HG02973 (cell line): ENCODE results near the gene PRR19.
"Not testable (repeated sequence)": the region's sequence is repeated elsewhere in the genome, so short reads cannot be mapped to it uniquely, and the experiment has no call there.

Experiments
- ATAC-seq: cut with Tn5 transposase; IDR thresholded peaks from one replicate; pipeline ENCODE4 v1.9.1; 2021; ENCODE audit warnings: moderate library complexity; ENCODE audit not compliant: unreplicated experiment

Gene PRR19, protein sequence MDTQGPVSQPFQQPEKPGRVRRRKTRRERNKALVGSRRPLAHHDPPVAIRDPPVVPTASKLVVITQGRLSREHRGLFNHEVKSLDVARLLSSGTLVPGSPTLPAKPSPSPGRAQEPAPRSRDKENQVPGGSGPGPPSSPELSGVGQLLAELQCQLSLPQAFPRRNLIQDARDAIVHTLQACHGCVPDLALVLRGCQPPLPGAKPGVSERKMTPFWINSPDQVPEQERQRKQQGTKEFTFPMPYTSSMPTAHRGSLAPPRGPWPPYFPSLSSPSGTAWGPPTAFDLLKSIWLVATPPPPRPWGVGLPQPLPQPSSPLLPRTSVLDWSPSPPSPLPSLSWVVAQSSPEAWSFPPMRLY

DNA sequence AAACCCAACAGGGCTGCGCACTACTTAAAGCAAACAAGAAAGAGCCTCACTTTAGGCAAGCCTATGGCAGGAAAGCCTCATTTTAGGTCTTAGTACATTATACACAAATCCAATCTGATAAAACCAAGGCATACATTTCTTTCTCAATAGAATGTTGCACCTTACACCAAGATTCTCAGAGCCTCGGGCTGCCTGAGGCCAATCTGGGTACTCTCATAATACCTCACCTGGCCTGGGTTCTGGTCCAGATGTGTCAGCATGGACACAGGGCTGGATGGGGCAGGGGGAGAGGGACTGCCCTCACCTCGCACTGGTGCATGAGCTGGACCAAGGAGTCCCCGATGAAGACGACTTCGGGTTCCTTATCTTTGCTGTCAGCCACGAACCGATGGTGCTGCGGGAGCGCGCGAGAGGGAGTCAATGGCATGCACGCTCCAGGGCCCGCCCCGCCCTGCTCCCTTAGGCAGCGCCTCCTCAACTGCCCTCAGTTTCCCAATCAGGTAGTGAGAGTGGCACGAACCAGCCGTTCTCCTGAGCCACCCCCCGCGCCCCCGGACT is at the start of gene PRR19:
PRR19 (plus strand) TSS at position 487 of the 558 bp plus-strand sequence. CDS start 7,453 bp downstream, outside the sequence.
- peak; percentile 5 for ATAC-seq

DNA sequence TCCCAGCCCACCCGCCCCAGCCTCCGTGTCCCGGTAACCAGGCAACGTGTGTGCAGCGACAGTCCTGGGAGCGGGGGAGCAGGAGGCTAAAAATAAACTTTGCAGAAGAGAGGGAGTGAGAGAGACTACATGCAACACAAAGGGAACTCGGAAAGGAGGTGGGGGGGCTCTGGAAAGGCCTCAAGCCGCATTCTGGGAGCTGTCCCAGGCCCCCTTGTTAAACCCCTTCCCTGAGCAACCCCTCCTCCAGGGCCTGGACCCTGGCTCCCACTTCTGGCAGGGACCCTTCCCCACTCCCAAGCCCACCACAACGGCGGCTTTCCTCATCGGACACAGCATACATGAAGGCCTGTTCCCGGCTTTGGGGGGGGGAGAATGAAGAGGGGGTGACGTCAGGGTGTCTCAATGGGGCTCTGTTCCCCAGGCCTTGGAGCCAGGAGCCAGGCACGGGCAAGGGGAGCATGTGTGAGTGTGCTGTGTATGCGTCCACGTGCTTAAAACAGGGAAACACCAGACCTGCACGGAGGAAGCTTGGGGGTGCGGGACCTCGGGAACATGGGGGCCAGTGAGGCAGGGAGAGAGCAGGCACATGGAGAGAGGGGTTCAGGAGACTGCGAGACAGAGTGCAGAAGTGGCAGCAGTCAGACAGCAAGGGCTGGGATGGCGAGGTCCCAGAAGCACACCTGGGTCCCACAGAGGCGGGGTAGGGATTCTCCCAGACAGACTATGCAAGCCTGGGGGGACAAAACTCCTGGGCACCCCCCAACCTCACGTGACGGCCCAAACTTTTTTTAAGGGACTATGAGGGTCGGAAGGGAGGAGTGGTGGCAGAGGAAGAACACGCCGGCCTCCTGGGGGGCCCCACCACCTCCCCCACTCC is 49.3 kb upstream of the PRR19 start:
- ATAC-seq, result no peak

DNA sequence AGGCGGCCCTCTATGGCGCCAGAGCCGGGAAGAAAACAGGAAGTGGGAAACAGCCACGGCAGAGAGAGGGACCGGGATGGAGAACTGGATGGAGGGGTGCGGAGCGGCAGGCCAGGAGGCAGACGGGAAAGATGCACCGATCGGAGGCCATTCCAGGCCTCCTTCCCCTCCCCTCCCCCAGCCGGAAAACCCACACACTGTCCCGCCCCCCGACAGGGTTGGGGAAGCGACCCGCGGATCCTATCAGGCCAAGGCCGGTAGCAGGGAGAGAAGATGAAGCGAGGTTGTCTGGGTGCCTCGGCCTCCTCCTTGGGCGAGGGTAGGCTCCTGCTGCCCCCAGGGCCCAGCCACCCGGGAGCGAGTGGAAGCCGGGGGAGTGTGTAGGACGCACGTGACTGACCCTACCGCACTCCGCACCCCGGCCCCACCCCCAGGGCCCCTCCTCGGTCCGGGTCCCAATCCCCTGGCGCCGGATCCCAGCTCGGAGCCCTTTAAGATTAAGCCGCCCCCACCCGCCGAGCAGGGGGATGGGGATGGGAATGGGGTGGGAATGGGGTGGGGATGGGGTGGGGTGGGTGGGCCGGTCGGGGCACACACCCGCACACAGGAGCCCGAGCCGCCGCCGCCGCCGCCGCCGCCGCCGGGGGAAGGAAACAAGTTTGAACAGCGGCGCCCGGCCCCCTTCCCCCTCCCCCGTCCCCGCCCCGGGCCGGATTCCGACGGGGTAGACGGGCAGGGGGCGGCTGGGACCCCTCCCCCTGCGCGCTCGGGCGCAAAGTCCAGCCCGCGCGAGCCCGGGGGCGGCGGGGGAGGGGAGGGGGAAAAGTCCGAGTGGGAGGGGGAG is 48.5 kb upstream of the PRR19 start:
- ATAC-seq, result no peak

DNA sequence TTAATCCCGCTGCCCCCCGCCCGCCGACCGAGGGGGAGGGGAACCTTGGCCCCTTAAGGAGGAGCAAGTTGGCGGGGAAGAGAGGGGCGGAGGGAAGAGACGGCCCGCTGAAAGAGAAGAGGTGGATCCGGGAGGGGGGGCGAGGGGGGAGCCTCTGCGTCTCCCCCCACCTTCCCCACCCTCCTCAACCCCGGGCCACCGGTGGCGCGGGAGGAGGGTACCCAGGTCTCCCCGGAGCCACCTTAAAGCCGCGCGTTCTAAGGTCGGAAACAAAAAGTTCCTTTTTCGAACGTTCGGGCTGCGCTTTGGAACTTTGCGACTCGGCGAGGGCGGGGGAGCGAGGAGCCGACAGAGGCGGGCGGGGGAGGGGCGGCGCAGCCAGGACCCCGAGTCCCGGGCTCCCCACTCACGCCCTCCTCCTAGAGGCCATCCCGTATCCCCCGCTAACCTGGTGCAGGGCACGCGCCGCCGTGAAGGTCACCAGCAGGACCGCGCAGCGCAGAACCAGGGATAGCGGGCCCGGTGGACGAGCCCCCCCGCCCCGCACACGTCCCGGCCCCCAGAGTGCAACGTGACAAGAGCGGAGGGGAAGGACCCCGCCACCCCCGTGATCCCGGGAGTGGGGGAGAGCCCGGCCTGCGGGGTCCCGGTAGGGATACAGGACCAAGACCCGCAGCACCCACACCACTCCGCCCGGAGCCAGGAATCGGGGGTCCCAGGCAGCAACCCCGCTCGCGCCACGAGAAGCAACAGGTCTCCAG is 47.7 kb upstream of the PRR19 start:
- ATAC-seq, result no peak

DNA sequence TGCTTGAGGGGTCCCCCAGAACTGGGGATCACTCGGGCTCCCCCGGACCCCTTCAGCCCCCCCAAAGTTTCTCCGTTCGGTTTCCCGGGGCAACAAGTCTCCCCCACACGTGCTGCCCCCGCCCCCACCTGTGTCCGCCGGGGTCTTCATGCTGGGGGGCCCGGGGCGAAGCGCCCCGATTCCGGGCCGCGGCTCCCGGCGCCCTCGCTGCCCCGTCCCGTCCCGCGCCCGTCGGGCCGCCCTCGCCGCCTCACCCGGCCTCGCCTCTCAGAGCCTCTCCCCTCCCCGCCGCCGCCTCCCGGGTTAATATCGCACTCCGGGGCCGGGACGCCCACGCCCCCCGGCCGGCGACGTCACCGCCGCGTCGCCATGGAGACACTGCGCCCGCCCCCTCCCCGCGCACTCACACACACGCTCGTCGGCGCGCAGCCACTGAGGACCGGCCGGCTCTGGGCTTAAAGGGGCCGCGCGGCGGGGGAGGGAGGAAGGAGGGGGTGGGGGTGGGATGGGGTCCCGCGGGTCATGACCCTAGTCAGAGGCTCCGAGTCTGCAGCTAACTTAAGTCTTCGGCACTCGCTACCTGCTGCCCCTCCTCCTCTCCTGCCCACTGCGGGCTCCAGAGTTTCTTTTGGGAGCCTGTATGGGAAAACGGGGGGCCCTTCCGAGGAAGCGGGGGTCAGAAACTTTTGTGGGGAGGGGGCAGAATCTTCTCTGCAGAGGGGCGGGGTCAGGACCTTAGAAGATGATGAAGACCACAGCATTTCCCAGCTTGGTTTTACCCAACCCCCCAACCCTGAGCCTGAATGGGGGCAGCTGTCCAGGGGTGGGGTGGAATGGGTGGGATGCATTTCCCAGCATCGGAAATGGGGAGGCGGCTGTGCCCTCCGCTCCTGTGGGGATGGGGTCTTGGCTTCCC is 46.8 kb upstream of the PRR19 start, which contains the start of gene ERF:
ERF (minus strand) TSS at position 279 of the 916 bp plus-strand sequence; CDS start at position 150, 129 bp downstream.
- peak; percentile 59 for ATAC-seq

DNA sequence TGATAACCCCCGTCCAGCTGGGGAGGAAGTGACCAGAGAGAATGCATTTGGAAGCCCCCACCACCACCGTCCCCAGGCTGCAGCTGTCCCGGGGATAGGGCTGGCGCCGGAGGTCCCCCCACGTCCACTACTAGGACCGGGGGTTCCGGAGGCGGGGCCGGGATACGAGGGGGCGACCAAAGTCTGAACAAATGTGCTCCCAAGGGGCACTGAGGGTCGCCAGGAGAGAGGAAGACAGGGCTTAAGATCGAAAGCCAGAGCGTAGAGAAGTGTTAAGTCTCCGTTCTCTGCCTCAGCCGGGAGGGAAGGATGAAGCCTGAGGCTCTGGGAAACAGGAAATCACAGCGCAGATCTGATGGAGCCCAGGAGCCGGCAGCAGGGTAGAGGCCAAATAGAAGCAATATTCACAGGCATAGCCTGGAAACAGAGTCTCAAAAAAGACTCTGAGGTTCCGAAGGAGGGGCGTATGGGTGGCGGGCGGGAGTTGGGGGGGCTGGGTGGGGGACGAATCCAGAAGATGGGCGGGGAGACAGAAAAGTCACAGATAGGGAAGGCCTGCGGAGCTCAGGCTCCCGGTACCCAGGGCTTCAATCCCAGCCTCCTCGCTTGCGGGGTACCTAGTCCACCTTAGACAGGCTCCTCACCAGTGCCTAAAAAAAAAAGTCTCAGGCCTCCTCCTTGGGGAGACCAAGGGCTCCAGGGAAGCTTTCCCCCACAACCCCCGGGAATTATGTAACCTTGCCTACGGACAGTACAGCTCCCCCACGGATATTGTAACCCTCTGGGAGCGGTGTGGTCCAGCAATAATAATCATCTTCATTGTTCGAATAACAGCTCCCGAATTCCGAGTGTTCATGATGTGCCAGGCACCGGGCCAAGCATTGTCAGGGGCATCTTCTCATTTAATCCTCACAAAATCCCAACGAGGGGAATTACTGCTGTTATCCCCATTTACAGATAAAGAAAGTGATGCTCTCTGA is 45.9 kb upstream of the PRR19 start:
- no peak for ATAC-seq

DNA sequence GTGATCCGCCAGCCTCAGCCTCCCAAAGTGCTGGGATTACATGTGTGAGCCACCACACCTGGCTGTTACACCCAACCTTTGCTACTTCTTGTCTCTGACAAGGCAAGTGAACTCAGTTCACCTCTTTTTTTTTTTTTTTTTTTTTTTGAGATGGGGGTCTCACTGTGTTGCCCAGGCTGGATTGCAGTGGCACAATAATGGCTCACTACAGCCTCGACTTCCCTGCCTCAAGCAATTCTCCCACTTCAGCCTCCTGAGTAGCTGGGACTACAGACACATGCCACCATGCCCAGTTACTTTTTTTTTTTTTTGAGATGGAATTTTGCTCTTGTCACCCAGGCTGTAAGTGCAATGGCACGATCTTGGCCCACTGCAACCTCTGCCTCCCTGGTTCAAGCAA is 44.1 kb upstream of the PRR19 start:
- not testable (repeated sequence) for ATAC-seq

DNA sequence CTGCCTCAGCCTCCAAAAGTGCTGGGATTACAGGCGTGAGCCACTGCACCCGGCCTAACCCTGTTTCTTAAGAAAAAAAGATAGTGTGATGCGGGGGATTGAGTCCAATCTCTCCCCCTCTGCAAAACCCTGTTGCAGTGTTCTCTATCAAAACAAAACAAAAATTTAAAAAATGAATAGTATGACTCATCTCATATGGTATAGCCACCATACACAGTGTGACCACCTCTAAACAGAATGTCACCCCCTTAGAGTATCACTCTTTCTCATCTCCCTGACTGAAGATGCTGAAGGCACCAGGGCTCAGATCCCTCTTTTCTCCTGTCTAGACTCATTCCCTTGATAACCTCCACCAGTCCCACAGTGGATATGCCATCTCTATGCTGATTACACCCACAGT is 40.2 kb upstream of the PRR19 start:
- no peak for ATAC-seq

DNA sequence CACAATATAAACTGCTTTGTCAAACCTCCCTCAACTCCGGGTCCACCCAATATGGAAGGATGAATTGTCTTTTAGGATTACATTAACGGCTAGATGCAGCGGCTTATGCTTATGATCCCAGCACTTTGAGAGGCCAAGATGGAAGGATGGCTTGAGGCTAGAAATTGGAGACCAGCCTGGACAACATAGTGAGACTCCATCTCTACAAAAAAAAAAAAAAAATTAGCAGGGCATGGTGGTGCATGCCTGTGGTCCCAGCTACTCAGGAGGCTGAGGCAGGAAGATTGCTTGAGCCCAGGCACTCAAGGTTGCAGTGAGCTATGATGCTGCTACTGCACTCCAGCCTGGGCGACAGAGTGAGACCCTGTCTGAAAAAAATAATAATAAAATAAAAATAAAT is 35.8 kb upstream of the PRR19 start:
- ATAC-seq, result not testable (repeated sequence)

DNA sequence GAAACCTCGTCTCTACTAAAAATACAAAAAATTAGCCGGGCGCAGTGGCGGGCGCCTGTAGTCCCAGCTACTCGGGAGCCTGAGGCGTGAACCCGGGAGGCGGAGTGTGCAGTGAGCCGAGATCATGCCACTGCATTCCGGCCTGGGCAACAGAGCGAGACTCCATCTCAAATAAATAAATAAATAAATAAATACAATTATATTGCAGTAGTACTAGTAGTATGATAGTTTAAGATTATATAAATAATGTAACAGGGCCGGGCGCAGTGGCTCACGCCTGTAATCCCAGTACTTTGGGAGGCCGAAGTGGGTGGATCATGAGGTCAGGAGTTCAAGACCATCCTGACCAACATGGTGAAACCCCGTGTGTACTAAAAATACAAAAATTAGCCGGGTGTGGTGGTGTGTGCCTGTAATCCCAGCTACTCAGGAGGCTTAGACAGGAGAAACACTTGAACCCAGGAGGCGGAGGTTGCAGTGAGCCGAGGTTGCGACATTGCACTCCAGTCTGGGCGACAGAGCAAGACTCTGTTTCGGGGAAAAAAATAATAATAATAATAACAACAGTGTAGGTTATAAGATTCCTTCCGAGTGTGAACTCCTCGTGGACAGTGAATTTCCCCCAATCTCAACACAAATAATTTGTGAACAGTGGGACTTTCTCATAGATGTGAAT is 34.9 kb upstream of the PRR19 start:
- ATAC-seq, result not testable (repeated sequence)

DNA sequence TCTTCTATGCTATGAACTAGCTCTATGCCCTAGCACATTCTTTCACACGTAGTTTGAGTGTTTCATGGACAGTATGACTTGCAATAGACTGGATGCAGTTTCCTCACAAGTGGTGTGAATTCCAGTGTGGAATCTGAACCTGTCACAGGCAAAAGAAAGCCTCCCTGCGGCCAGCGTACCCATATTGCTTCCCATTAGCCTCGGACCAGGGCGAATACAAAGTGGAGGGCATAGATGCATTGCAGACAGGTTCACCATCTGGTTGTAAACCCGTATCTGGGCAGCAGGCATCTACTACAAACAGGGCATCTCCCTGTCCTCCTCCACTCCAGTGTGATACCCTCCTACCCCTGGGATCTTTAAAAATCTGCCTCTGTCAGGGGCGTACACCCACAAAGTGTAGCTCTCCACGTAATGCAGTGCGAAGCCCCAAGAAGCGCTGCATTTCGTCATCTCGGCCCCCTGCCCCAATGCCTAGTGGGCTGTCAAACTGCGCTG is 34.2 kb upstream of the PRR19 start:
- no peak for ATAC-seq

DNA sequence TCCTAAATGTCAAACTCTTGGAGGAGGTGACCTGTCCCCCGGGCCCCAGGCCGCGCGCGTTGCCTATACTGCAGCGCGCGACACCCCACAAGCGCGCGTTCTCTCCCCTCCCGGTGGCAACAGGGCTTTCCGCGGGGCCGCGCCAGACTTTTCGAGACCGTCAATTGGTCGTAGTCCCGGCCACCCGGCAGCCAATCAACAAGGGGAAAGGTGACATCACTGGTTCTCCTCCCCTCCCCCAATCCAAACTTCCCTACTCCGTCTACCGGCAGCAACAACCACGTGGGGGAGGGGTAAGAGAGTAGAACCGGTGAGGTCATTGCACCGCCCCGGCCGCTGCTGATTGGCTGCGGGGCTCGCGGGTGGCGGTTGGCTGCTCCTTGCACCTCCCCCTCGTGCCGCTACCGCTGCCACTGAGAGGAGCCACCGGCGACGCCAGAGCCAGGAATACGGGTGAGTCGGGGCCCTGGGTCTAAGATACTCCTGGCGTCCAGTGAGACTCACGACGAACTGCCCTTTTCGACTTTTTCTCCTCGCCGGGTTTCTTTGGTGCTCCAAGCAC is 33.7 kb upstream of the PRR19 start:
- peak; percentile 42 for ATAC-seq

DNA sequence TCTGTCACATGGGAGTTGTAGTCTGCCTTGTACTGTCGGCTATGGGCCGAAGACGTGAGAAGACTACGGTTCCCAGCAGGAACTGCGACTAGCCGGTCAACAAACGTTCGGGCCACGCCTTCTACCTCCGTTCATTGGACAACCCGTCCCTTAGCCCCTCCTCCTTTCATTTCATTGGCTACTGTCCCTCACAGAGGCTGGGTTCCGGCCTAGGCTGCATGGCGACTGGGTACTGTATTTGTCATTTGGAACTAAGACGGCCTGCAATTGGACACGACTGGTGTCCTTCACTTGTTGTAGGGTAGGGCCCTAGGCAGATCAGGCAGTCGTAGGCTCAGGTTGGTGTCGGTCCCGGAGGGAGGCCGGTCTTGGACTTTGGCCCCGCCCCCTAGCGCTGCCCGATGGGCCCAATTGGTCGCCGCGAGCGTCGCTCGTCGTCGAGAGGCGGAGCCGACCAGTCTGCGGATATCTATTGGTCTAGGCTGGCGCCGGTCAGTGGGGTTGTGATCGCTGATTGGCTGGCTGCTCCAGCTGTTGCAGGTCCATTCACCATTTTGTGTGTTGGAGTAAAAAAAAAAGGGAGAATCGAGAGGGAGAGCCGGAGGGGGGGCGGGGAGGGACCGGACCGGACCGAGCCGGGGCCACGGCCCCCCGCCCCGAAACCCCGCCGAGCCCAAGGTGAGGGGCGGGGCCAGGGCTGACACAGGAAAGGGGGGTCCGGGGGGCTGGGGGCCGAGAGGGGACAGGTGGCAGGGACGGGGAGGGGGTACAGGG is 33.0 kb upstream of the PRR19 start, which contains the start of gene CIC:
CIC (plus strand) TSS at position 549 of the 774 bp plus-strand sequence. CDS start 2,532 bp downstream, outside the sequence.
- peak; percentile 78 for ATAC-seq

DNA sequence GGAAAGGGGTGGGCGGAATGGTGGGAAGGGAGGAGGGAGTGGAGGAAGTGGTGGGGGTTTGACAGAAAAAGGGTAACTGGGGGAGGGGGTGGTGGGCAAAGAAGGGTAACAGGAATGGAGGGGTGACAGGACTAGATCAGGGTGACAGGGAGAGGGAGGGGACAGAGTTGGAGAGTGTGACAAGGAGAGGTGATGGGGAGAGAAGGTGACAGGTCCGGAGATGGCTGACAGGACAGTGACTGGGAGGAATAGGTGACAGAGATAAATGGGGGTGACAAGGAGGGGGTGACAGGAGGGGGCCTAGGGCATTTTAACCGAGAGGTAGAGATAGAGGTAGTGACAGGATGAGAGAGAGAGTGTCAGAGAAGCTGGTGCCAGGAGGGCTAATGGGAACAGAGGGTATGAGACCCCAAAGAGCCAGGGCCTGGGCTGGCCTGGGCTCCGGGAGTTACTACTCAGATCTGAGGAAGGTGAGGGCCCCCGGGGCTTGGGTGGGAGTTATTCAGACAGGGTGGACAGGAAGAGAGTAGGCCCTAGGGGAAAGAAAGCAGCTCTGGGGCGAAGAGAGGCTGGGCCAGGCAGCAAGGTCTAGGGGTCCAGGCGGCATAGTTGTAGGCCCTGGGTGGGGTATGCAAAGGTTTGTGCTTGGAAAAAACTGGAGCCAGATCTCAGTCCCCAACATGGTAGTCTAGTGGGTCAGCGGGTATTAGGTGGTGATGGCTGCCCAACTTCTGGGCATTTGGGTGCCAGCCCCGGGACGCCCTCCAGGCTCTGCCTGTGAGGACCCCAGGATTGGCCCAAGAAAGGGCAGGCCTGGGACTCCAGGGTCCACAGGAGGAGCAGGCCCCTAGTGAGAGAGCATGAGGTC is 32.2 kb upstream of the PRR19 start:
- no peak for ATAC-seq
